SH-SY5Y (cell line): Measurements from ENCODE around the gene PLEKHH3.

Source experiments
- GATA2 ChIP-seq: IDR thresholded peaks from 2 replicates; pipeline ENCODE4 v1.6.1; 2011; ENCODE audit warnings: mild to moderate bottlenecking, low read depth, low read length
- GATA3 ChIP-seq: IDR thresholded peaks from 2 replicates; pipeline ENCODE4 v1.6.1; 2011; ENCODE audit warnings: low read depth, mild to moderate bottlenecking, low read length, moderate library complexity

Gene PLEKHH3

DNA sequence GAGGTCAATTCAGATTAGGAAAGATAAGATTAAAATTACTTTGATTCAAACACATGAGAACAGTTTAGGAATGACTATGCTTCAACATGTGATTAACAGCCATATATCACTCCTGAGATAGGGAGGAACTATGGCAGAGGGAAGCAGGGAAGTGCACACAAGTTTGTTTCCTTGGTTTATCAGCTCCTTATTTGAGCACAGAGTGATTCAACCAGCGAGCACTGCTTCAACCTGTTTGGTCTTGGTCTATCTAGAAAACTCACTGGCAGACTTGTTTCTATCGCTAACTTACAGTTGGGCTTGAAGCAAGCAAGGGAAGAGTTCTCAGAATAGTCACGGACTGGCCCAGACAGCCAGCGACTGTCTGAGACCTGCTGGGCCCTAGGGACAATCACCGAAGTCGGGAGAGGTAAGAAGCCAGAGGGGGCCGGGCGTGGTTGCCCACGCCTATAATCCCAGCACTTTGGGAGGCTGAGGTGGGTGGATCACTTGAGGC is 43.8 kb downstream of the PLEKHH3 start:
- no peak for TF ChIP-seq GATA3
- TF ChIP-seq GATA2, result no peak

DNA sequence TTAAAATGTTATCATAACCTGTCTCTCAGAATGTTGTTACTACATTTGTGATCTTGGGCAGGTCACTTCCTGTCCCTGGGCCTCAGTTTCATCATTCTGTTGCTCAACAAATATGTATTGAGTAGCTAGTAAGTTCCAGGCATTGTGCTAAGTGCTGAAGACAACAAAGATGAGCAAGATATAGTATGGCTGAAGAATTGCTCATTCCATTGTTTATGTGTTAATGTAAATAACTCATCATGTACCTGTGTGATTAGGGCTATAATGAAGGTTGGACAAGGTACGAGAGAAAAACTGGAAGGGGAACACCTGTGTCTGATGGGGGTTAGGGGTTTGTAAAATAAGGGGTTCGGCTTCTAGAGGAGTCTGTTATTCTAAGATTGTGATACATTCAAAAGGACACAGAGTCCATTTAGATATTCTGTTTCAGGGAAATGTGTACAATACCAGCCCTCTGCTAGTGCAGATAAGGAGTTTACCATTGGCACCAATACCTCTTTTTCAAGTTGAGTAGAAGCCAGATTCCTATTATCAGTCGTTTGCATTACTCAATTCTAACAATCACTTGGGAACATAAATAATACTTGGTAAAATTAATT is 47.3 kb downstream of the PLEKHH3 start:
- no peak for TF ChIP-seq GATA3
- TF ChIP-seq GATA2, result no peak

GRCh38 chr17:42623732-42624596 is 52.8 kb downstream of the PLEKHH3 start:
- TF ChIP-seq GATA2, result no peak
- TF ChIP-seq GATA3, result no peak

GRCh38 chr17:42623271-42623670 is 53.5 kb downstream of the PLEKHH3 start:
- no peak for TF ChIP-seq GATA3
- TF ChIP-seq GATA2, result no peak

GRCh38 chr17:42618442-42619150 is 58.2 kb downstream of the PLEKHH3 start:
- TF ChIP-seq GATA3 (no peak), GATA2 (no peak)

DNA sequence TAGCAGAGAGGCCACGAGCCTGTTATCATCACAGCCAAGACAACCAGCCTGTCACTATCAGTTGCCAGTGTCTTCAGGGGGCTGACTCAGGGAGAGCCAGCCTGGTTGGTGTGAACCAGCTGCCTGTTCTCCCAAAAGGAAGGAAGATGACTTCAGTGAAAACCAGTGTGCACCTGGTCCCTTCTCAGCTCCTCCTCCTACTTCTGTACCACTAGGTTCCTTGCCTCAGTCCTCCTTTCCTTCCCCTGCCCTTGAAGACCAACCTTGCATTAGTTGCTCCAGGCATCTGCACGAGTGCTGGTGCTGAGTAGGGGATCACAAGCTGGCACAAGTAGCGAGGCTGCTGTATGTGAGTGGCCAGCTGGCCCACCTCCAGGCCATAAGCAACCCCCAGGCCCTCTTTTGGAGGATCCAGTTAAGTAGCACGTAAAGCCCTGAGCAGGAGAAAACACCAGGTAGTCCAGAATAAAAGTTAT is 58.8 kb downstream of the PLEKHH3 start:
- TF ChIP-seq GATA3 (no peak), GATA2 (no peak)
